HepG2 (cell line): ENCODE results near the gene ZKSCAN4. TPM values are rescaled to one million over a fixed set of nuclear protein-coding genes. Genes with fewer than 3 reads are reported as not detected.
A peak's percentile ranks its signal among the peaks of the same experiment; 100 is the strongest.

Source experiments
- BORCS8-MEF2B ChIP-seq: sonication (generic); formaldehyde crosslinking; IDR thresholded peaks from 2 replicates; pipeline ENCODE4 v1.8.0; 2022; ENCODE audit warnings: mild to moderate bottlenecking, missing genetic modification reagents
- GTF2F1 ChIP-seq: fragments of 150-350 bp; IDR thresholded peaks from 2 replicates; pipeline ENCODE4 v1.6.1; 2014; ENCODE audit warnings: low read length
- HNF1A ChIP-seq, 2 experiments: sonication (generic) in 1 of 2; formaldehyde crosslinking in 1 of 2; IDR thresholded peaks; 2 replicates each; pipeline versions ENCODE4 v1.4.0 to v1.6.1; 2016 to 2020; ENCODE audit warnings: borderline replicate concordance in 1 of 2, low read depth in 1 of 2, mild to moderate bottlenecking in 1 of 2, missing genetic modification reagents in 1 of 2
- IRF1 ChIP-seq: sonication (generic); formaldehyde crosslinking; IDR thresholded peaks from 2 replicates; pipeline ENCODE4 v1.4.0; 2020; ENCODE audit warnings: low read depth, mild to moderate bottlenecking, missing genetic modification reagents
- KDM2A ChIP-seq: sonication (generic); formaldehyde crosslinking; IDR thresholded peaks from 2 replicates; pipeline ENCODE4 v1.4.0; 2020; ENCODE audit warnings: low read depth, missing genetic modification reagents, borderline replicate concordance
- KLF15 ChIP-seq: sonication (generic); formaldehyde crosslinking; IDR thresholded peaks from 2 replicates; pipeline ENCODE4 v1.8.1; 2023; ENCODE audit warnings: borderline replicate concordance, mild to moderate bottlenecking, inconsistent platforms, missing genetic modification reagents, mixed read lengths
- KMT2A ChIP-seq: sonication (generic); formaldehyde crosslinking; IDR thresholded peaks from 2 replicates; pipeline ENCODE4 v1.4.0; 2020; ENCODE audit warnings: missing genetic modification reagents
- SNAPC2 ChIP-seq: sonication (generic); formaldehyde crosslinking; IDR thresholded peaks from 2 replicates; pipeline ENCODE4 v1.8.1; 2022; ENCODE audit warnings: mild to moderate bottlenecking, missing genetic modification reagents
- TP53 ChIP-seq: sonication (generic); formaldehyde crosslinking; conservative IDR thresholded peaks from 2 replicates; pipeline ENCODE4 v1.4.0; 2020; ENCODE audit warnings: missing genetic modification reagents
- XRCC5 ChIP-seq: fragments of 200-400 bp; formaldehyde crosslinking; optimal IDR thresholded peaks from 2 replicates; pipeline ENCODE3; 2017; ENCODE audit warnings: mild to moderate bottlenecking, low read length
- ZBTB20 ChIP-seq: sonication (generic); formaldehyde crosslinking; IDR thresholded peaks from 2 replicates; pipeline ENCODE4 v1.8.1; 2023; ENCODE audit warnings: missing genetic modification reagents, low read depth, mild to moderate bottlenecking, borderline replicate concordance
- ZNF317 ChIP-seq: sonication (generic); formaldehyde crosslinking; IDR thresholded peaks from 2 replicates; pipeline ENCODE4 v1.5.0; 2020; ENCODE audit warnings: mild to moderate bottlenecking, missing genetic modification reagents
- ZNF34 ChIP-seq: sonication (generic); formaldehyde crosslinking; IDR thresholded peaks from 2 replicates; pipeline ENCODE4 v1.4.0; 2020; ENCODE audit warnings: mild to moderate bottlenecking, missing genetic modification reagents, borderline replicate concordance
- ZNF556 ChIP-seq: sonication (generic); formaldehyde crosslinking; IDR thresholded peaks from 2 replicates; pipeline ENCODE4 v1.4.0; 2020; ENCODE audit warnings: mild to moderate bottlenecking, missing genetic modification reagents, borderline replicate concordance
- ZNF678 ChIP-seq: sonication (generic); formaldehyde crosslinking; IDR thresholded peaks from 2 replicates; pipeline ENCODE4 v1.4.0; 2020; ENCODE audit warnings: mild to moderate bottlenecking, missing genetic modification reagents
- ZNF879 ChIP-seq: sonication (generic); formaldehyde crosslinking; IDR thresholded peaks from 2 replicates; pipeline ENCODE4 v1.8.1; 2023; ENCODE audit warnings: missing genetic modification reagents
- ZSCAN12 ChIP-seq: sonication (generic); formaldehyde crosslinking; IDR thresholded peaks from 2 replicates; pipeline ENCODE4 v1.9.0; 2021; ENCODE audit warnings: mild to moderate bottlenecking, missing genetic modification reagents
- polyA plus RNA-seq, 8 experiments: library from polyadenylated mRNA; depleted of rRNA in 3 of 8; stranded (reverse) in 7 of 8; unstranded in 1 of 8; fragments of >200 nt; fragmentation: Illumina TruSeq in 4 of 8; extraction: Trizol in 4 of 8; gene quantifications; 2 replicates each; pipeline versions ENCODE4 v1.2.1 to v1.2.3, GENCODE V29; 2011 to 2016; ENCODE audit warnings: low read depth in 4 of 8, missing spikeins in 1 of 8, mixed read lengths in 1 of 8; ENCODE audit not compliant: insufficient read depth in 1 of 8
- total RNA-seq, 5 experiments: library from RNA; depleted of rRNA; stranded (reverse); fragments of >200 nt; fragmentation: Illumina TruSeq; extraction: Trizol; gene quantifications; 2 replicates each; pipeline ENCODE4 v1.2.3, GENCODE V29; 2016; ENCODE audit warnings: low read depth in 1 of 5
- TF ChIP-seq, protein P1 (sequence below): sonication (generic); formaldehyde crosslinking; IDR thresholded peaks from 2 replicates; pipeline ENCODE4 v1.4.0; 2020; ENCODE audit warnings: missing genetic modification reagents
- TF ChIP-seq, protein P2 (sequence below): sonication (generic); formaldehyde crosslinking; IDR thresholded peaks from 2 replicates; pipeline ENCODE4 v1.5.0; 2020; ENCODE audit warnings: missing genetic modification reagents

Gene ZKSCAN4
- total and polyA plus RNA-seq, 2 of the 13 experiments (the other 11 are each of a cell fraction or from before 2014, with no cell fraction given), result 2.9 to 7.8 TPM

GRCh38 chr6:28212510-28213212 is 39.4 kb downstream of the ZKSCAN4 start (continued):
- no peak for TF ChIP-seq XRCC5
- TF ChIP-seq SNAPC2 (CRISPR knock-in tag), result 0 out of 2 replicates have a peak, but pooled peaks have one; percentile 75
- no peak for TF ChIP-seq GTF2F1
- no peak; the same call in 1 of the 2 replicates for TF ChIP-seq KMT2A (CRISPR knock-in tag)
- TF ChIP-seq TP53 (CRISPR knock-in tag), result no peak
- no peak; the same call in none of the 2 replicates for TF ChIP-seq ZNF317 (CRISPR knock-in tag)
- peak; percentile 66; the same call in 1 of the 2 replicates for TF ChIP-seq ZNF556
- TF ChIP-seq ZNF879 (CRISPR knock-in tag), result no peak
- TF ChIP-seq, protein P1, sequence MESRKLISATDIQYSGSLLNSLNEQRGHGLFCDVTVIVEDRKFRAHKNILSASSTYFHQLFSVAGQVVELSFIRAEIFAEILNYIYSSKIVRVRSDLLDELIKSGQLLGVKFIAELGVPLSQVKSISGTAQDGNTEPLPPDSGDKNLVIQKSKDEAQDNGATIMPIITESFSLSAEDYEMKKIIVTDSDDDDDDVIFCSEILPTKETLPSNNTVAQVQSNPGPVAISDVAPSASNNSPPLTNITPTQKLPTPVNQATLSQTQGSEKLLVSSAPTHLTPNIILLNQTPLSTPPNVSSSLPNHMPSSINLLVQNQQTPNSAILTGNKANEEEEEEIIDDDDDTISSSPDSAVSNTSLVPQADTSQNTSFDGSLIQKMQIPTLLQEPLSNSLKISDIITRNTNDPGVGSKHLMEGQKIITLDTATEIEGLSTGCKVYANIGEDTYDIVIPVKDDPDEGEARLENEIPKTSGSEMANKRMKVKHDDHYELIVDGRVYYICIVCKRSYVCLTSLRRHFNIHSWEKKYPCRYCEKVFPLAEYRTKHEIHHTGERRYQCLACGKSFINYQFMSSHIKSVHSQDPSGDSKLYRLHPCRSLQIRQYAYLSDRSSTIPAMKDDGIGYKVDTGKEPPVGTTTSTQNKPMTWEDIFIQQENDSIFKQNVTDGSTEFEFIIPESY (CRISPR knock-in tag), result no peak
- TF ChIP-seq, protein P2, sequence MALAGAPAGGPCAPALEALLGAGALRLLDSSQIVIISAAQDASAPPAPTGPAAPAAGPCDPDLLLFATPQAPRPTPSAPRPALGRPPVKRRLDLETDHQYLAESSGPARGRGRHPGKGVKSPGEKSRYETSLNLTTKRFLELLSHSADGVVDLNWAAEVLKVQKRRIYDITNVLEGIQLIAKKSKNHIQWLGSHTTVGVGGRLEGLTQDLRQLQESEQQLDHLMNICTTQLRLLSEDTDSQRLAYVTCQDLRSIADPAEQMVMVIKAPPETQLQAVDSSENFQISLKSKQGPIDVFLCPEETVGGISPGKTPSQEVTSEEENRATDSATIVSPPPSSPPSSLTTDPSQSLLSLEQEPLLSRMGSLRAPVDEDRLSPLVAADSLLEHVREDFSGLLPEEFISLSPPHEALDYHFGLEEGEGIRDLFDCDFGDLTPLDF, result no peak; the same call in 1 of the 2 replicates
- no peak for TF ChIP-seq HNF1A (IDR thresholded peaks at IDR 0.05; ENCODE audit: low read depth)
- TF ChIP-seq HNF1A (CRISPR knock-in tag; IDR thresholded peaks at IDR 0.05; ENCODE audit: borderline replicate concordance), result no peak
- 0 out of 2 replicates have a peak, but pooled peaks have one; percentile 45 for TF ChIP-seq ZNF34 (CRISPR knock-in tag)
- TF ChIP-seq BORCS8-MEF2B (CRISPR knock-in tag), result 0 out of 2 replicates have a peak, but pooled peaks have one; percentile 30
- TF ChIP-seq ZSCAN12 (CRISPR knock-in tag), result no peak
- TF ChIP-seq KDM2A (CRISPR knock-in tag), result peak; percentile 71; the same call in 1 of the 2 replicates
- no peak for TF ChIP-seq IRF1
- no peak for TF ChIP-seq ZBTB20 (CRISPR knock-in tag)
- TF ChIP-seq KLF15 (CRISPR knock-in tag), result no peak
- TF ChIP-seq ZNF678, result no peak
